Measurements from ENCODE around the gene SMCO2.

The SMCO2 gene

DNA sequence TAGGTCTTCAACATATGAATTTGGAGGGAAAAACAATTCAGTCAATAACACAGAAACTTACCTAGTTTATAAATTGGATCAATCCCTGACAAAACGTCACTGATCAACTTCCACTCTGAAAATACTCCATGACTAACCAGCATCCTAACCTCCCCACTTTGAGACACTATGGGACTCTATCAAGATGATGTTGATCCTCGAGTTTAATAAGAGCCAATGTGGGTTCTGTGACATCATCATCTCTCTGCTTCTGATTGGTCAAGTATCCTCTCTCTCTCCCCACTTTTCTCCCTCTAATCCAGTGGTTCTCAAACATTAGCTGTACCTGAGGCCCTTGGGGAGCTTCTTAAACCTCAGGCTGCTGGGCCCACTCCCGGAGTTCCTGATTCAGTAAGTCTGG lies at the start of gene SMCO2:
SMCO2 (plus strand) TSS at position 301 of the 400 bp plus-strand sequence. CDS start 23,896 bp downstream, outside the sequence.
- no peak for DNase-seq

GRCh38 chr12:27398466-27398865 lies 48.1 kb upstream of the SMCO2 start:
- DNase-seq, result no peak

DNA sequence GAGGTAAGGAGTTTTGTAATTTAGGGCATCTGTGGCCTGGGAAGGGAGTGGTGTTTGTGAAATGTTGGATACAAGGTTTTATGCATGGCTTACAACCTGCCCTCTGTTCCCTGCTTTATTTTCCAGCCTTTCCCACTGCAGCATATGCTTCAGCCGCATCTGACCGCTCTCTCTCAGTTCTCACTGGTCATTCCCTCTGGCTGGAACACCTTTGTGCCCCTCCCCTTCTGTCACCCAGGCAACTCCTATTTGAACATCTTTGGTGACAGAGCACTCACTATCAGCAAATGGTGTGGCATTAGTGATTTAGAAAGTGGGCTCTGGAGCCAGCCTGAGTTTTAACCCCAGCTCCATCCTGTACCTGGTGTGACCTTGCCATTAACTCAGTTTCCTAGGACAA lies 47.5 kb upstream of the SMCO2 start:
- no peak for DNase-seq

GRCh38 chr12:27400856-27401354 lies 45.6 kb upstream of the SMCO2 start:
- DNase-seq, result no peak

- DNase-seq, result no peak
These were observed 34.5 kb upstream of the SMCO2 start for GRCh38 chr12:27412047-27412446.

DNA sequence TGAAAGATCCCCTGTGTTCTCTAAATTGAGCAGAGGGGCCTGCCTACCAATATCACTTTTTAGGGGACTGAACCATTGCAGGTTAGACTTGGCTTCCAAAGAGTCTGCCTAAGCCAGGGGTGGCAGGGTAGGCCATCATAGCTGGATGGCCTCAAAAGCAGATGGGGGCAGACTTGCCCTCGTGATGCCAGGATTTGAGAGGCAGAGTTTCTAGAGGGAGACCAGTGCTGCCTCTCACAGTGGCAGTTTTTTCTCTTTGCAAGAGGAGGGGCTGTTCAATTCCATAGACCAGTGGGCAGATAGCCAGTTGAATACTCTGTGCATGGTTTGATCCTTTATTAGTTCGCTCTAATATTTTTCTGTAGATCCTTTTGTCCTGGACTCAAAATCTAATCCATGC lies 23.8 kb upstream of the SMCO2 start:
- no peak for DNase-seq

GRCh38 chr12:27424631-27425230 lies 21.8 kb upstream of the SMCO2 start:
- no peak for DNase-seq

DNA sequence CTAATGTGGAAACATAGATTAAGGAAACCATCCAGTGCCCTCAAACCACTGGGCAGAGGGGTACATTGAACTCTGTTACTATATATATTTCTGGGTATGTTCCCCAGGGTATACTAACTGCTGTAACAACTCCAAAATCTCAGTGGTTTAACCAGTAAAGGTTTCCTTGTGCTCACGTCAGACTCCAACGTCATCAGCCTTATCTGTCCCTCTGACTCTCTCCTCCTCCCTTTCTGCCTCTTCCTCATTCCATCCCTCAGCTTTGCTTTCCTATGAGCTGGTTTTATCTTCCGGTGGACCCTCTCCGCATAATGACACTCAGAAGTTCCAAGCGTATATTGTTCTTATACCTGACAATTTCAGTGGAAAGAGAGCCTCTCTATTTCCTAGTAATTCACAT lies 21.2 kb upstream of the SMCO2 start:
- DNase-seq, result no peak

DNA sequence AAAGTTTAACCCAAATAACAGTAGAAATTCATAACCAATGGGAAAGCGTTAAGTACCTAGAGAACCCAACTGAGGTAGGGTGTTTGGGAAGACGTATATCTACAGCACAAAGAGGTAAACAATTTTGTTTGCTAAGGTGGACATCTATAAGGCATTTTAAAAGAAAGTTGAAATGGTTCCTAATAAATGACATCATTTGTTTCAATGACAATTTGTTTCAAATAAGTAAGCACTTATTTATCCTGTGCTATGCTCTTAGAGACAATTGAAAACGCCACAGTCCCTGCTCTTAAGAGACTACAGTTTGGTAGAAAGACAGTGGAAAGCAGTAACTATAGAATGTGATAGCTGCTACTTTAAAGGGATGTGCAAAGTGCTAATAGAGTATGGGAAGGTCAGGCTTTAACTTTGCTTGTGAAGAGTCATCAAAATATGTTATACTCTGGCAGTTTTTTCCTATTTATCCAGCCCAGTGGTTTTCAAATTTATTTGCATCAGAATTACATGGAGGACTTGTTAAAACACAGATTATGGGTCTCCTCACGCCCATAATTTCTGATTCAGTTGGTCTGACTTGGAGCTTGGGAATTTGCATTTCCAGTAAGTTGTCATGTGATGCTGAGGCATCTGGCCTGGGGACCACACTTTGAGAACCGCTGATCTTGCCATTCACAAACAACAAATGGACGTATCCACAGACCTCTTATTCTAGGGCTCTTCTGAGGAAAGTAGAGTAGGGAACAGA lies 19.6 kb upstream of the SMCO2 start:
- DNase-seq, result no peak

- no peak for DNase-seq
These were observed 18.7 kb upstream of the SMCO2 start for GRCh38 chr12:27427824-27428223.

GRCh38 chr12:27428466-27428865 lies 18.1 kb upstream of the SMCO2 start:
- DNase-seq, result no peak

DNA sequence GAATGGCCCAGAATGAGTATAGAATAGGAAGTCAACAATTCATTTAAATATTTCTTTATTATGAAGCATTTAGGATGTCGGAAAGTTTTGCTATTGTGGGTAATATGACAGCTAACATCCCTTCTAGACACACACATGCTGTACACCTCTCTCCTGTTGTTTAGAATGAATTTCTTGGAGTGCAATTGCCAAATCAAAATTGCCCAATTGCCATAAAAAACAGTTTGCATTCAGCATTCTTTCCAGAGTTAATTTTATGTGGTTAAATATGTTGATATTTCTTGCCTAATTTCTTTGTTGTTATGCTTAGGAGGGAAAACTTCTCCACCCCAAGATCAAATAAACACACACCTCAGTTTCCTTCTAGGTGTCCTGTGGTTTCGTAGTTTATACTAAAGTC lies 16.9 kb upstream of the SMCO2 start:
- no peak for DNase-seq

- no peak for DNase-seq
These were observed 15.4 kb upstream of the SMCO2 start for GRCh38 chr12:27431185-27431584.

- DNase-seq, result no peak
These were observed 11.6 kb upstream of the SMCO2 start for GRCh38 chr12:27434673-27435565.

DNA sequence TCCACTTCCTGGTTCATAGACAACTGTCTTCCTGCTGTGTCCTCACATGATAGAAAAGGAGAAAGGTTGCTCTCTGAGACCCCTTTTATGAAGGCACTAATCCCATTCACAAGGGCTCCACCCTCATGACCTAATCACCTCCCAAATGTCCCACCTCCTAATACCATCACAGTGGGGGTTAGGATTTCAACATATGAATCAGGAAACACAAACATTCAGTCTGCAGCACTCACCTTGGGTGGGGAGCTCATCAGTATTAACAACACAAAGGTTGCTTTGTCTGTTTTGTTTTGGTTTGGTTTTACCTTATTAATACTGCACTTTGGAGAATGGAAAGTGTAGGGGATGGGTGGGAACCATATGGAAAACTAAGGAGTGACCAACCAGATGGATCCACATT lies 10.5 kb upstream of the SMCO2 start:
- DNase-seq, result no peak

DNA sequence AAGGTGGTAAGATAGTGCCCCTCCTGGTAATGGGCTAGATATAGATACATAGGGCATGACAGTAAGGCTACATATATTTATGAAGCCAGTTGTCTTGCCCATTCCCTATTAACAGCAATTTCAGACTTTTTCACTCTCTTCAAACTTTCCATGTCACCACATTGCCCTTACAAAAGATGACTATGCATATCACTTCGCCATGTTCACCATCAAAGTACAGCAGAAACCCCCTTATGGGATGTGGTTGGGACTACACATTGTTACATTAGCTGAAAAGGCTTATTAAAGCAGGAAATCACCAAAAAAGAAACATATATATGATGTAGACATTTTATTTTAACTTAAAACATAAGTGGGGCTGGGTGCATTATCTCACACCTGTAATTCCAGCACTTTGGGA lies 9.8 kb upstream of the SMCO2 start:
- no peak for DNase-seq

GRCh38 chr12:27437839-27438238 lies 8.7 kb upstream of the SMCO2 start:
- DNase-seq, result no peak

DNA sequence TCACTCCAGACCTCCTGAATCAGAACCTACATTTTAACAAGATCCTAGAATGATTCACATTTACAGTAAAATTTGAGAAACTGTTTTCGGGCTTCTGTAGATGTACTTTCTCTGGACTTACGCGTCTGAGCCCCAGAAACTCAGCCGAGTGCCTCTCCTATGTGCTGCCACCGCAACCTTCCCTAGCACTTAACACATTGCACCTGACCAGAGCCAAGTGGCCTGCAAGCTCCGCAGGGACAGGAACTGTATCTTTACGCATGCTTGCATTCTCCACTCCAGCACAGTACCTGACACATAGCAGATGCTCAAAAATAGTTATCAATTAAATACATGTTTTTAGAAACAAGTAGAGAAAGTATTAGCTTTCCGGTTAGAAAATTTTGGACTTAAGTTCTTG lies 1.2 kb downstream of the SMCO2 start:
- no peak for DNase-seq

DNA sequence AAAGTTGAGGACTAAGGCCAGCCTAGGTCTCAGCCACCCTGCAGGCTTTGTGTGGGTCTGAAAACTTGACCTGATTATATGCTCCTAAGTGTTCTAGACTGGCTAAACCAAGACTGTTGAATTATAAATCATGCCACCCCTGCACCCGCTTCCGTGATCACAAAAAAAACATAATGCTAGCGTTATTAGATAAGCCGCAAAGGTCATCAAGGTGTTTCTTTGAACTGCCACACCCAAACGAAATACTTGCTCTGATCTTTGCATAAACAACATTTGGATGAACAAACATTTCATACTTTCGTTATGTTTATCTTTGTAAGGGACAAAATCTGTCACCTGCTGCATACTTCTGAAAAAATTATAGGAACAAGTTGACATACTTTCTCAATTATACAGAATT lies 2.5 kb downstream of the SMCO2 start:
- no peak for DNase-seq

DNA sequence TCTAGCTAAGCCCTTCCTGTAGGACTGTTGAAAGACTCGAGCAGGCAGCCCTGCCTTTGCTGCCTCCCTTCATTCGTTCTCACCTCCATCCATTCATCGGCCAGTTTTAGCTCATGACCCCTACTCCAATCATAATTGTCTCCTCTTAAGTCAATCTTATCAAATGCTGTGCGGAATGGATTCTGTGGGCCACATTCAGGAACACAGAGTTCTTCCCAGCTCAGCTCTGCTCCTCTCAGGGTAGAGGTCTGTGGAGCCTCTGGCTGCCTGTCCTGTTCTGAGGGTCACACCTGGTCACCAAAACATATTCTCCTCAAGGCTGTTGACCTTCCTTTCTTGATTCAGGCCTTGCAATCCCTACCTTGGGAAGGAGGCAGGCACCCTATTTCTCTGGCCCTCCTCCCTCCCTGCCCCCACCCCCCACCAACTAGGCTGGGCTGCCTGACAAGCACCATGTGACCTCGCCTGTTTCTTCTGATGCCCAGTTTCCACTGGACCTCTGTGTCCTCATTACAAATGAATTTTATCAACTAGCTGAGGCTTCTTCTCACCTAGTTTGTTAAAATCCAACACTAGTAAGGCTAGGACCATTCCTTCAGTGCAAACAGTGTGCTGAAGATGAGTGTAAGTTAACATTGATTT lies 3.5 kb downstream of the SMCO2 start:
- DNase-seq, result no peak

GRCh38 chr12:27451036-27451825 lies 4.7 kb downstream of the SMCO2 start:
- DNase-seq, result no peak

GRCh38 chr12:27453421-27453820 lies 6.9 kb downstream of the SMCO2 start:
- DNase-seq, result no peak

All from DMS79 (cell line).